ENCODE data around the gene TENM3. TPM values are rescaled to one million over a fixed set of nuclear protein-coding genes. Genes with fewer than 3 reads are reported as not detected.

Gene TENM3
- total RNA-seq, 2 experiments from 2014 or later: not detected

- Mint-ChIP-seq H3K36me3 (ENCODE audit: low read depth) (no peaks in the 10 kb centered on the region), H3K27ac (no peak overlapping the region), H3K27me3 (no peaks in the 10 kb centered on the region), H3K4me3 (no peak overlapping the region), H3K9me3 (peaks cover 5% of the 10 kb centered on the region), H3K4me1 (ENCODE audit: low read depth) (no peaks in the 10 kb centered on the region)
- DNase-seq (no peak), ATAC-seq (ENCODE audit: poor library complexity) (no peak)
- Histone ChIP-seq H3K4me3 (ENCODE audit: low read length) (no peak overlapping the region), H3K9me3 (ENCODE audit: control insufficient read depth in 1 of 2, insufficient read depth in 1 of 2, low read length in 2 of 2) (no peaks in the 10 kb centered on the region), H3K36me3 (ENCODE audit: insufficient read depth, low read length) (no peaks in the 10 kb centered on the region), H3K27ac (ENCODE audit: low read depth in 1 of 2, low read length in 2 of 2) (no peak overlapping the region), H3K27me3 (ENCODE audit: control insufficient read depth in 1 of 2, insufficient read depth in 2 of 2, low read length in 2 of 2) (no peaks in the 10 kb centered on the region), H3K4me1 (ENCODE audit: insufficient read depth, low read length) (no peaks in the 10 kb centered on the region)
- CTCF ChIA-PET: no interaction called here
- POLR2A ChIA-PET: no interaction called here
- intact Hi-C loops (cut with DNase I, micrococcal nuclease): no loop called here
- TF ChIP-seq CTCF (IDR thresholded peaks at IDR 0.05): no peak
Observed at GRCh38 chr4:182257016-182257415, 13.8 kb downstream of the TENM3 start.

DNA sequence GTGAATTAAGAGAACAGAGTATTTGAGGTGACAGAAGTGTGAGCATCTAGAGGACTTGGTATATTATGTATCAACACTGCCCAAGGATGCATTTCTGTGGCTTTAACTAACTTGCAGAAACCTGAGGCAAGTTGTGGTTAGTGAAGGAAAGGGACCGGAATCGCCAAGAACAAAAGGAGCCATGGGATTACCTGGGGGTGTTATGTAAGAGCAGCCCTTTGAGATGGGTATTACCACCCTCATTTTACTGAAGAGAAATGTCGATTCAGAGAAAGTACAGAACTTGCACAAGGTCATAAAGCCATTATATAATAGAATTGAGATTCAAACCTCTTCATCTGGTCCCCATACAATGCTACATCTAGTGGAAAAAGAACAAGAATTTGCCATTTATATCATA is 14.3 kb downstream of the TENM3 start:
- Mint-ChIP-seq H3K4me1 (ENCODE audit: low read depth) (no peaks in the 10 kb centered on the region), H3K27me3 (no peaks in the 10 kb centered on the region), H3K36me3 (ENCODE audit: low read depth) (no peaks in the 10 kb centered on the region), H3K9me3 (peaks cover 5% of the 10 kb centered on the region), H3K4me3 (no peak overlapping the region), H3K27ac (no peak overlapping the region)
- no peak for ATAC-seq (ENCODE audit: poor library complexity)
- H3K27ac ChIP-seq (ENCODE audit: low read depth in 1 of 2, low read length in 2 of 2): no peak overlapping the region
- no peak overlapping the region for H3K4me3 ChIP-seq (ENCODE audit: low read length)
- H3K4me1 ChIP-seq (ENCODE audit: insufficient read depth, low read length): no peaks in the 10 kb centered on the region
- H3K9me3 ChIP-seq (ENCODE audit: control insufficient read depth in 1 of 2, insufficient read depth in 1 of 2, low read length in 2 of 2): no peaks in the 10 kb centered on the region
- POLR2A ChIA-PET: no interaction called here
- TF ChIP-seq CTCF (IDR thresholded peaks at IDR 0.05): no peak
- no peak for DNase-seq
- intact Hi-C loops (cut with DNase I, micrococcal nuclease): no loop called here
- H3K36me3 ChIP-seq (ENCODE audit: insufficient read depth, low read length): no peaks in the 10 kb centered on the region
- no peaks in the 10 kb centered on the region for H3K27me3 ChIP-seq (ENCODE audit: control insufficient read depth in 1 of 2, insufficient read depth in 2 of 2, low read length in 2 of 2)
- CTCF ChIA-PET: no interaction called here

- no peaks in the 10 kb centered on the region for H3K4me1 Mint-ChIP-seq (ENCODE audit: low read depth)
- no peak overlapping the region for H3K4me3 ChIP-seq (ENCODE audit: low read length)
- DNase-seq (no peak), ATAC-seq (ENCODE audit: poor library complexity) (no peak)
- H3K4me3 Mint-ChIP-seq: no peak overlapping the region
- peaks cover 0 to 8% of the 10 kb centered on the region in 2 experiments for H3K9me3 ChIP-seq (ENCODE audit: control insufficient read depth in 1 of 2, insufficient read depth in 1 of 2, low read length in 2 of 2)
- no peaks in the 10 kb centered on the region for H3K27me3 ChIP-seq (ENCODE audit: control insufficient read depth in 1 of 2, insufficient read depth in 2 of 2, low read length in 2 of 2)
- peaks cover 5% of the 10 kb centered on the region for H3K9me3 Mint-ChIP-seq
- intact Hi-C loops (cut with DNase I, micrococcal nuclease): no loop called here
- no peaks in the 10 kb centered on the region for H3K36me3 ChIP-seq (ENCODE audit: insufficient read depth, low read length)
- no peaks in the 10 kb centered on the region for H3K27me3 Mint-ChIP-seq
- no peaks in the 10 kb centered on the region for H3K36me3 Mint-ChIP-seq (ENCODE audit: low read depth)
- no peaks in the 10 kb centered on the region for H3K4me1 ChIP-seq (ENCODE audit: insufficient read depth, low read length)
- H3K27ac ChIP-seq (ENCODE audit: low read depth in 1 of 2, low read length in 2 of 2): no peak overlapping the region
- H3K27ac Mint-ChIP-seq: no peak overlapping the region
- POLR2A ChIA-PET: no interaction called here
- TF ChIP-seq CTCF (IDR thresholded peaks at IDR 0.05): no peak
- CTCF ChIA-PET: no interaction called here
Observed at GRCh38 chr4:182258441-182259000, 15.3 kb downstream of the TENM3 start.
